ENCODE data around the gene GABRA4.

Gene GABRA4

DNA sequence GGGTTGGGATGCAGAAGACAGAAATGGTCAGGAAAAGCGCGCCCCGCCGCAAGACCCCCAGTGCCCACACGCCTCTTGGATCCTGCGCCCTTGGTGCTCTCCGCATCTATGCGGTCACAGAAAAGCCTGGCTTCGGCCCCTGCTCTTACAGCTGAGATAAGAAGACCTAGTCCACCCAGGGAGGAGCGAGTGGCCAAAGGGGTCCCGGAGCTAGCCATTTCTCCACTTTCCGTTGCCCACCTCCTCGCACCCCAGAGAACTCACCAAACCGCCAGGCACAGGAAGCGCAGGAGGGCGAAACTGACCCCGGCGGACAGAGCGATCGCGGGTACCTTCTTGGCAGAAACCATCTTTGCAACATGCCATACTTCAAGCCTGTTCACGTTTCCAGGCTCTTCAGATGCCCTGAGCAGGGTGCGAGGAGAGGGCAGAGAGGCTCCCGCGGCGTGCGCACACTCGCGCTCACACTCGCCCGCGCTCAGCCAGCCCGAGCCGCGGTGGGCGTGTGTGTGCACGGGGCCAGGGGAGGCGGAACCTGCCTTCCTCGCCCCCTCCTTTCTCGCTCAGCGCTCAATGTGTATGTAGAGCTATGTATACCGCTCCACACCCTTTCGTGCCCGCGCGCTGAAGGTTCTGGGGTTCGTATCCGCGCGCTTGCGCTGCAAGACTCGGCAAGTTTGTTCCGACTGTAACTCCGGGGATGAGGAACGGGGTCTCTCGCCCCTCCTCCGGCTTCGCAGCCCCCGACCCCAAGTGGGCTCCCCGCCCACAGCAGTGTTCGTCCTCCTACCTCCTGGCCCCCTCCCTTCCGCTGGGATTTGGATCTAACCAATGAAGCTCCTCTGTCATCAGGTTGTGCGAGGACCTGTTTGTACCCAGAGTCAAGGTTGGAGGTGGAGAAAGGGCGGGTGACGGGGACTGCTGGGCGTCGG, at the start of gene GABRA4:
Gene GABRA4, minus strand, starts transcription at position 507 of the 932 bp plus-strand sequence. Its CDS starts 157 bp downstream, at position 350.
- no peak for DNase-seq (ENCODE audit: low read depth in 2 of 2, low spot score in 1 of 2)

- no peak for DNase-seq (ENCODE audit: low read depth in 2 of 2, low spot score in 1 of 2)
These were observed 47.4 kb upstream of the GABRA4 start for GRCh38 chr4:47040828-47041227.

DNA sequence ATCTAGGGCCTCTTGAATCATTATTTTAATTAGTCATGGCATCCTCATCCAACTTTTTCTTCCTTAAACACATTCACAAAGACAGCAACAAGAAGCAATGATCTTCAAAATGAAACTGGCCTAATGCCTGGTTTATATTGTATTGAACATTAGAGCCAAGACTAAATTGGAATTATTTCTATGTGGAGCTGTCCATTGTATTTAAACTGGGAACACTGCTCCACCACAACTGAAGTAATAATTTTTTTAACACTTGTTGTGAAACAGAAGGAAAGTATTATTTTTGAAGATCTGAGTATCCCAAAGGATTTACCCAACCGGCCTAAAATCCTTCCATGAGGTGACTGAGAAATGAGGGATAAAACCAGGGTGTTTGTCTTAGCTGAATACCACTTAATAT, 44.9 kb upstream of the GABRA4 start:
- DNase-seq (ENCODE audit: low read depth in 2 of 2, low spot score in 1 of 2) = no peak

DNA sequence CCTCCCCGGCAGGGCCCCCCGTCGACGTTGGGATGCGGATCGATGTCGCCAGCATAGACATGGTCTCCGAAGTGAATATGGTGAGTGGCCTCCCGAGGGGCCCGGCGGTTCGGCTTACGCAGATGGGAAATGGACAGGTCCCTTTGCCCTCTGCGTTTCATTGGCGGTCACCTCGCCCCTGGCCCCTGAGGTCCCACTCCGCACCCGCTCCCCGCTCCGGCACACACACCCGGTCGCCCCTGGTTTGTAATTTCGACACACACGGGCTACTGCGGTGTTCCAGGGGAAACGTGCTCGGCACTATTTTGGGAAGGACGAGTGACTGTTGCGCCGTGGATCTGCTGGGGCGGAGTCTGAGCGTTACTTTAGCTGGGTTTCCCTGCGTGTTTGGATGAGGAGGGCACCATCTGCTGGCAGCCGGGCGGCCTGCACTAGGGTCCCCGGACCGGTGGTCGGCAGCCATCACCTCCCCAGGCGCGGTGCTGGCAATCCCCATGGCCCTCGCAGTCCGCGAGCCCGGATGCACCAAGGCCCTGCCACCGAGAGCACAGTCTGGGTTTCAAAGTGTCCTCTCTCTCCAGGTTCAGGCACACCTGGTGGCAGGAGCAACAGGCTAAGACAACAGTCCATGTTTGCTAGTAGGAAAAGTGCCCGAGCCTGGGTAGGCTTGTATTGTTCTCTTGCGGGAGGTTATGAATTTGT, 39.2 kb upstream of the GABRA4 start:
- no peak for DNase-seq (ENCODE audit: low read depth in 2 of 2, low spot score in 1 of 2)

DNA sequence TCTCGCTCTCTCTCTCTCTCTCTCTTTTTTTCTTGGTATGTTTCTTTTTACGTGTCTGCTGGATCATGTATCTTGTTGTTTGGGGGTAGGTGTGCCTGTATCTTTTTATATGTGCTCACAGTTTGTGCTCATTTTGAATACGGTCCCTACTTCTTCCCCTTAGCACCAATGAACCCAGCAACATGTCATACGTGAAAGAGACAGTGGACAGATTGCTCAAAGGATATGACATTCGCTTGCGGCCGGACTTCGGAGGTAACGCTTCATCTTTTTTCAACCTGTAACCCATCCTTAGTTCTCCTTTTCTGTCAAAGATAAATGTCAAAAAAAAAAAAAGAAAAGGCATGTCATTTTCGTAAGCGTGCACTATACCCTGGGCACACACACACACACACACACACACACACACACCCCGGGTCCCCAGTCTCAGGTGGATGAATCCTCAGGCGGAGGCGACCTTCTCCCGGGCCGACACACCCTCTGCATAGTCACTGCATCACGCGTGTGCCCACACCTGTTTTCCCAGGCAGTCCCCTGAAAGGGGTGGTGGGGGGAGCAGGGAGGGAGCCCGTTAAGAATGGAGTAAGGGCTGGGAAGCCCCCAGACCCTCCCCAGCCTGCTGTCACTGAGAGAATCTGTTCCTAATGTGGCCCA, 38.5 kb upstream of the GABRA4 start:
- no peak for DNase-seq (ENCODE audit: low read depth in 2 of 2, low spot score in 1 of 2)

DNA sequence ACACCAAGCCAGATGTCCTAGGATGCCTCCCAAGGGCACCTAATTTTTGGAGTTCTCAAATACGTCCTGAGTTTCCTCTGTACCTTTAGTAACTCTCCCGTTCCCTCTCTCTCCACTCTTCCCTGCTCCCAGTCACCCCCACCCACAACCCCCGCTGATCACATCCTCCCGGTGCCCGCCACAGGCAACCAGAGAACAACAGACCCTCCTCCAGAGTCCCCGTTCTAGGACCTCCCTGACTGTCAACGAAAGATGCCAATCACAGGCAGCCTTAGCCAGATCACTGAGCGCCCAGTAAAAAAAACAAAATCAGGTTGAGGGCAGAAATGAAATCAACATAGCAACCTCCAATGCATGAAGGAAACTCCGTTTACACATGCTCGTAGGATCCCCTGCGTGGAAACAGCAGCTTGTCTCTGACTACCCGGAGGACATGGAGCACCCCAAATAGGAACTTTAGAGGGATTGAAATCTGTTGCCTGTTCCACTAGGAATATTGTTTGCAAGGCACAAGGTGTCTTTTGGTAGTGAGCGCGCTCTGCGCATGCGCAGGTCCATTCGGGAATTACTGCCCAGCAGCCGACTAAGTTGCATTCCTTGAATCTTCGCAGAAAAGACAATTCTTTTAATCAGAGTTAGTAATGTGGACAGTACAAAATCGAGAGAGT, 37.8 kb upstream of the GABRA4 start, which contains the start of gene GABRB1:
Gene GABRB1, plus strand, starts transcription at position 557 of the 668 bp plus-strand sequence.
- no peak for DNase-seq (ENCODE audit: low read depth in 2 of 2, low spot score in 1 of 2)

DNA sequence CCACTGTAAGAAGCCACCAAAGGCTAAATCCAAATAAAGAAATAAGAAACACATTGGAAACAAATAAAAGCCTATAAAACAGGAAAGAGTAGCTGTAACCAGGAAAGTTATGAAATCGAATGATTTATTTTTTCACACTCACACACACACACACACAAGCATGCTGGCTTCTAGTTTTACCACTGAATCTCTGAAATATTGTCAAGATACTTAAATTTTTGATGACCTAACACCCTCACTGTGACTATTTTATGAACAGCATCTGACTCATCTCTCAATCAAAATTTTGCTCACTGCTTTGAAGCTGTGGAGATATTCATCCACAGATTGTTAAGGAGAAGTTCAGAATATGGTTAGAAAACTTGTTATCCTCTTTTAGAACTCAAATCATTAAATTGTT, 24.1 kb upstream of the GABRA4 start:
- DNase-seq (ENCODE audit: low read depth in 2 of 2, low spot score in 1 of 2) = no peak

DNA sequence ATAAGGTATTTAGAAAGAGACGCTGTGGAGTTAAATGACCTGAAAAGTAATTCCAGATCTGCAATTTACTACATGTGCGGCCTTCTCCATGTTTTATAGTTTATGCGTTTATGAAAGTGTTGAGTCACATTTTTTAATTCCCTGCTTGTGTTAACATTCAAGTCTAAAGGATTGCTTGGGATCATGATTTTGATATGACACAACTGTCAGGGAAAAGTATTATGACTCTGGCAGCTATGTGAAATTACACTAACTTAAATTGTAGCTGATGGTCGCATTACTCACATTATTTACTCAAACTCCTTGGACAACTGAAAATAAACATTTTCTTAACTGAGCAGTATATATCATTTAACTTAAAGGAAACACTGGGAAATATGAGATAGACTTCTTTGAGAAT, 23.7 kb upstream of the GABRA4 start:
- no peak for DNase-seq (ENCODE audit: low read depth in 2 of 2, low spot score in 1 of 2)

DNA sequence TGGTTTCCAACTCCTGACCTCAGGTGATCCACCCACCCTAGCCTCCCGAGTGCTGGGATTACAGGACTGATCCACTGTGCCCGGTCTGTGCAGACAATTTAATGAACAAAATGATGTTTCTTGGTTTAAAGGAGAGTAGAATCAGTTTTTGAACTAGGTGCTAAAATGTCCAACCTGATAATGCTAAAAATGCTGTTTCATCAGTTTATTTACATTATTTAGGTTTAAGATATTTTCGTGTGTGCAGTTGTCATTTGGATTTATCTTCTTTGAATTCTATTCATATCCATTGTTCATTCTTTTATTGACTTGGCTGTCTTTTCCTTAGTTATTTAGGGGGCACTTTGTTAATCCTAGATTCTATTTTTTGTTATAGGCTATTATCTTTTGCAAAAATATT, 20.0 kb upstream of the GABRA4 start:
- no peak for DNase-seq (ENCODE audit: low read depth in 2 of 2, low spot score in 1 of 2)

- no peak for DNase-seq (ENCODE audit: low read depth in 2 of 2, low spot score in 1 of 2)
These were observed 19.3 kb upstream of the GABRA4 start for GRCh38 chr4:47012676-47013075.

DNA sequence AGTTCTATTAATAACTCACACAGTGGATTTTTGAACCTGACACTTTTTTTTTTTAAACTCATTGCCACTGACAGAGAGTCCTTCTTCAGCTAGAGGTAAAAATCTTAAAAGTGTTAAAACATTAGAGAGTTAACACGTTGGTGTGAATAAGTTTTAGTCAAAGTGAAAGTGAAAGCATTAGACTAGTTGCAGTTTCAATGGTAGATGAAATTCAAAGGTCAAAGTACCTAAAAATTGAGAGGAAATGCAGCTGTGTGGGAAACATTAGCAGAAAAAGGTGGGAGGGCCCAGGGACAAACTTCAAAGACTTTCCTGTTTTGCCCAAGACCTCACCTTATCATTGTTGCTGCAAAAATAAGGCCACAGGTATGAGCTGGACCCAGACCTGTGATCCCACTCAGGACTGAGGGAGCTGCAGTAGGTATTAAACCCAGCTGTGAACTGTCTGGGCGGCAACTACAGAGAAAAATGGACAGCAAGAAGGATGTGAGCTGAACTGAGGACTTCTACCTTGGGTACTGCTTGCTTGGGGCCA, 17.6 kb upstream of the GABRA4 start:
- no peak for DNase-seq (ENCODE audit: low read depth in 2 of 2, low spot score in 1 of 2)

DNA sequence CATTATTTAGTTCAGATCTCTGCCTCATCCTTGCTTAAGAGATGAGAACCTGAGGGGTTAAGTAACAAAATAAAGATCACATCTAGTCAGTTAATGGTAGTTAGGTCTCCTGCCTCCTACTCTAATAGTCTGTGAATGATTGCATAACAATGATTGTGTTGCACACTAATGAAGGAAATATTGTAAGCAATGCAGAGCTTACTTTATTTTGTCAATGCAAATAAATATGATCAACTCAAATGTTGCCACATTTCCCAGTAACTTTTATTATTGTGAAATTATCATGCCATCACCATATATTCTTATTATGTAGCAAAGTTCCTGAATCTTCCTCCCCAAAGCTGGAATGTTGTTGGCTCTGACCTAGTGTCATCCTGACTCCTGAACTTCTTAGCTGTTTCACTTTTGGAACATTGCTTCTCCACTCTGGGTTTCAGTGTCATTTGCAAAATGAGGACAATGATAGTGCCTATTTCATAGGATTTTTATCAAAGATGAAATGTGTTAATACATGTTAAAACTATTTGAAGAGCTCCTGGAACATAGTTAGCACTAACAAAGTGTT, 17.0 kb upstream of the GABRA4 start:
- no peak for DNase-seq (ENCODE audit: low read depth in 2 of 2, low spot score in 1 of 2)

GRCh38 chr4:47002580-47002979, 9.2 kb upstream of the GABRA4 start:
- DNase-seq (ENCODE audit: low read depth in 2 of 2, low spot score in 1 of 2) = no peak

GRCh38 chr4:47000406-47000805, 7.0 kb upstream of the GABRA4 start:
- no peak for DNase-seq (ENCODE audit: low read depth in 2 of 2, low spot score in 1 of 2)

- DNase-seq (ENCODE audit: low read depth in 2 of 2, low spot score in 1 of 2) = no peak
These were observed 6.2 kb upstream of the GABRA4 start for GRCh38 chr4:46999566-46999965.

DNA sequence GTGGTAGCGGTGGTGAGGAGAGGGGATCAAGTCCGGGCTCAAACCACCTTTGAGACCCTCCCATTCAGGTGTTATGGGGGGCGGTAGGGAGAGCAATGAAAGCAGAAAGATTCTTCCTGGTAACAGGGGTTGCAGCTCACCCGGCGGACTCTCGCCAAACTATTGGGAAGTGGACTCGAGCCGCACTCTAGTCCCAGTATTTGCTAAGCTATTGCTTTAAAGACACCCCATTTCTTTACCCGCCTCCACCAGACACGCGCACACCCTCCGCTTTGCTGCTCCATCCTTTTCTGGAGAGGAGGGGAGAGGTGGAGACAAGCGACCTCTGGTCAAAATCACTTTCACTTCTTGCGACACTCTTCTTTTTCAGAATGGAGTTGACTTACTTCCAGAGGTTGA, 625 bp upstream of the GABRA4 start:
- no peak for DNase-seq (ENCODE audit: low read depth in 2 of 2, low spot score in 1 of 2)

GRCh38 chr4:46992338-46992737, 1.0 kb downstream of the GABRA4 start:
- no peak for DNase-seq (ENCODE audit: low read depth in 2 of 2, low spot score in 1 of 2)

GRCh38 chr4:46986922-46987638, 6.3 kb downstream of the GABRA4 start:
- DNase-seq (ENCODE audit: low read depth in 2 of 2, low spot score in 1 of 2) = no peak

DNA sequence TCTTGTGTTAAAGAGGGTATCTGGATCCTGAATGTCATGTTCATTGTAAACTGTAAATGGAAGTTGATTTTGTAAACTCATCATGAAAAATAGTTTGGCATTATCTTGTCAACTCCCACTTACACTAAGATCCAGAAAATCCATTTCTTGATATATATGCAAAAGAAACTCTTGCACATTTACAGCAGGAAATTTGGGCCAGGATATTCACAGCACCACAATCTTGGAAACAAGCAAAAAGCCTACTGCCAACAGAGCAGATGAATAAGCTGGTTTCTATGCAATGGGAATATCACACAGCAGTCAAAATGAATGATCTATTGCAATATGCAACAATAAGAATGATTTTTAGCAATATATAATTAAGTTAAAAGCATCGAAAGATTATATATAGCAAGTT, 8.6 kb downstream of the GABRA4 start:
- DNase-seq (ENCODE audit: low read depth in 2 of 2, low spot score in 1 of 2) = no peak

- DNase-seq (ENCODE audit: low read depth in 2 of 2, low spot score in 1 of 2) = no peak
These were observed 12.5 kb downstream of the GABRA4 start for GRCh38 chr4:46980851-46981250.
